Effector CD8-positive, alpha-beta T cell (primary cell): ENCODE results near the gene TMEM271.
"Not testable (repeated sequence)": the region's sequence is repeated elsewhere in the genome, so short reads cannot be mapped to it uniquely, and the experiment has no call there.

Experiments used
- DNase-seq: peaks from one replicate; lab custom pipeline; 2025; lab: John Stamatoyannopoulos, UW

TMEM271 gene

GRCh38 chr4:566035-566434 lies 10.1 kb downstream of the TMEM271 start:
- no peak for DNase-seq

- DNase-seq = not testable (repeated sequence)
These were observed 10.5 kb downstream of the TMEM271 start for GRCh38 chr4:565614-566013.

GRCh38 chr4:562458-562857 lies 13.6 kb downstream of the TMEM271 start:
- DNase-seq = not testable (repeated sequence)

- no peak for DNase-seq
These were observed 14.7 kb downstream of the TMEM271 start for GRCh38 chr4:561426-561825.

GRCh38 chr4:560731-561291 lies 15.3 kb downstream of the TMEM271 start:
- DNase-seq = no peak

GRCh38 chr4:560061-560460 lies 16.0 kb downstream of the TMEM271 start:
- no peak for DNase-seq

- DNase-seq = no peak
These were observed 20.4 kb downstream of the TMEM271 start for GRCh38 chr4:555566-556275.

GRCh38 chr4:554793-555320 lies 21.2 kb downstream of the TMEM271 start:
- not testable (repeated sequence) for DNase-seq

GRCh38 chr4:552019-552418 lies 24.1 kb downstream of the TMEM271 start:
- no peak for DNase-seq

GRCh38 chr4:550268-550667 lies 25.8 kb downstream of the TMEM271 start:
- DNase-seq = not testable (repeated sequence)

- no peak for DNase-seq
These were observed 27.1 kb downstream of the TMEM271 start for GRCh38 chr4:548976-549375.

- DNase-seq = no peak
These were observed 30.5 kb downstream of the TMEM271 start for GRCh38 chr4:545612-546011.

- DNase-seq = no peak
These were observed 31.5 kb downstream of the TMEM271 start for GRCh38 chr4:544386-545105.

GRCh38 chr4:541271-541670 lies 34.8 kb downstream of the TMEM271 start:
- DNase-seq = no peak

GRCh38 chr4:538542-539142 lies 37.5 kb downstream of the TMEM271 start:
- DNase-seq = no peak

GRCh38 chr4:537436-538264 lies 38.4 kb downstream of the TMEM271 start:
- no peak for DNase-seq

- DNase-seq = no peak
These were observed 39.6 kb downstream of the TMEM271 start for GRCh38 chr4:536351-536972.

GRCh38 chr4:535924-536281 lies 40.2 kb downstream of the TMEM271 start:
- DNase-seq = no peak

GRCh38 chr4:535181-535923 lies 40.7 kb downstream of the TMEM271 start:
- no peak for DNase-seq

- DNase-seq = no peak
These were observed 41.4 kb downstream of the TMEM271 start for GRCh38 chr4:534576-535151.
